A549 (cell line): ENCODE measurements around the gene CCDC197. TPM values are rescaled to one million over a fixed set of nuclear protein-coding genes. Genes with fewer than 3 reads are reported as not detected.

Experiments
- ATAC-seq, 2 experiments: fragments of 200-7000 bp in 1 of 2; fragments of >200 bp in 1 of 2; cut with Nextera tagmentation in 1 of 2; cut with Tn5 transposase in 1 of 2; 3 replicates each; pipeline versions ENCODE4 v1.8.0 to v1.9.1; 2018 to 2020; ENCODE audit warnings: mild to moderate bottlenecking in 1 of 2, moderate library complexity in 1 of 2
- CTCF ChIA-PET: fragments of 300-600 bp; sonication (Branson Sonifier 250); formaldehyde crosslinking; extraction: SDS; loops from one replicate; lab custom pipeline; 2021; ENCODE audit warnings: antibody characterized with exemption, inconsistent platforms; lab: Yijun Ruan, JAX
- POLR2A ChIA-PET: fragments of 350-600 bp; formaldehyde crosslinking; extraction: SDS; loops from one replicate; lab custom pipeline; 2021; ENCODE audit warnings: antibody characterized with exemption, inconsistent platforms; lab: Yijun Ruan, JAX
- DNase-seq, 2 experiments: peaks; one replicate each; pipeline versions ENCODE4 v3.0.0 to v3.0.0-alpha.2; 2011 to 2016; ENCODE audit warnings: low read depth in 1 of 2, low spot score in 1 of 2
- FAIRE-seq: peaks from 2 replicates; lab custom pipeline; 2011; peaks lifted over from hg19 to GRCh38; lab: Jason Lieb, UNC
- H3K27ac ChIP-seq, 2 experiments: fragments of >200 bp; sonication (Bioruptor Twin); formaldehyde crosslinking; 3 replicates each; pipeline ENCODE4 v1.5.1; 2016 to 2017
- H3K4me1 ChIP-seq: fragments of >200 bp; sonication (Bioruptor Twin); formaldehyde crosslinking; 3 replicates; pipeline ENCODE4 v1.6.1; 2016
- H3K4me2 ChIP-seq: fragments of >200 bp; sonication (Bioruptor Twin); formaldehyde crosslinking; 3 replicates; pipeline ENCODE4 v1.6.1; 2016
- H3K4me3 ChIP-seq: fragments of >200 bp; sonication (Bioruptor Twin); formaldehyde crosslinking; 3 replicates; pipeline ENCODE4 v1.5.1; 2016
- H3K9me3 ChIP-seq: fragments of >200 bp; sonication (Bioruptor Twin); formaldehyde crosslinking; 3 replicates; pipeline ENCODE4 v1.6.1; 2016
- BHLHE40 ChIP-seq: IDR thresholded peaks from 2 replicates; pipeline ENCODE4 v1.6.1; 2012; ENCODE audit warnings: low read depth, low read length, inconsistent platforms
- ESRRA ChIP-seq: fragments of 150-350 bp; IDR thresholded peaks from 2 replicates; pipeline ENCODE4 v1.6.1; 2014; ENCODE audit warnings: mild to moderate bottlenecking, low read length, borderline replicate concordance
- FOXS1 ChIP-seq: fragments of 250-450 bp; sonication (Bioruptor Pico); IDR thresholded peaks from 2 replicates; pipeline ENCODE4 v1.5.0; 2020; ENCODE audit warnings: mild to moderate bottlenecking, moderate library complexity
- HEYL ChIP-seq: fragments of 250-450 bp; sonication (Bioruptor Pico); IDR thresholded peaks from 2 replicates; pipeline ENCODE4 v1.8.0; 2021; ENCODE audit warnings: mild to moderate bottlenecking, moderate library complexity
- HOXA7 ChIP-seq: fragments of 250-450 bp; sonication (Bioruptor Pico); IDR thresholded peaks from 2 replicates; pipeline ENCODE4 v1.5.0; 2020; ENCODE audit warnings: mild to moderate bottlenecking, moderate library complexity
- JUN ChIP-seq, 2 experiments: fragments of >200 bp; sonication (Bioruptor Twin); formaldehyde crosslinking; IDR thresholded peaks; 2 replicates in 1 of 2; 3 replicates in 1 of 2; pipeline ENCODE4 v1.6.1; 2016 to 2017
- NPAS2 ChIP-seq: fragments of 250-450 bp; sonication (Bioruptor Pico); IDR thresholded peaks from 2 replicates; pipeline ENCODE4 v1.8.0; 2022; ENCODE audit warnings: mild to moderate bottlenecking, moderate library complexity, borderline replicate concordance
- NR3C1 ChIP-seq: fragments of >200 bp; sonication (Bioruptor Twin); formaldehyde crosslinking; IDR thresholded peaks from 3 replicates; pipeline ENCODE4 v1.6.1; 2017
- POLR2A ChIP-seq: IDR thresholded peaks from 2 replicates; pipeline ENCODE4 v1.6.1; 2012; ENCODE audit warnings: mild to moderate bottlenecking, low read length
- SMC3 ChIP-seq: fragments of >200 bp; sonication (Bioruptor Twin); formaldehyde crosslinking; IDR thresholded peaks from 3 replicates; pipeline ENCODE4 v1.6.1; 2018; ENCODE audit warnings: inconsistent platforms
- TFCP2L1 ChIP-seq: fragments of 250-450 bp; sonication (Bioruptor Pico); IDR thresholded peaks from 2 replicates; pipeline ENCODE4 v1.5.0; 2021; ENCODE audit warnings: mild to moderate bottlenecking
- ZFP36 ChIP-seq: fragments of 450-650 bp; IDR thresholded peaks from 2 replicates; pipeline ENCODE4 v1.6.1; 2014; ENCODE audit warnings: borderline replicate concordance; ENCODE audit not compliant: partially characterized antibody
- ZNF302 ChIP-seq: fragments of 250-450 bp; sonication (Bioruptor Pico); IDR thresholded peaks from 2 replicates; pipeline ENCODE4 v1.9.0; 2021; ENCODE audit warnings: inconsistent platforms, mild to moderate bottlenecking, moderate library complexity
- WGBS: methylation state at CpG from one replicate; pipeline ENCODE4 v1.1.6; 2017; ENCODE audit errors: missing lambda C conversion rate; 5-methylcytosine and 5-hydroxymethylcytosine counted together
- polyA plus RNA-seq, 4 experiments: library from polyadenylated mRNA; depleted of rRNA in 3 of 4; stranded (reverse); fragments of >200 nt; fragmentation: RNase III in 1 of 4; extraction: RNeasy Plus Mini Kit Qiagen cat#74134 plus additional on column Dnase treatment in 1 of 4; gene quantifications; 2 replicates in 3 of 4; 3 replicates in 1 of 4; pipeline ENCODE4 v1.2.3, GENCODE V29; 2011 to 2017
- TF ChIP-seq, protein P1 (sequence below): fragments of 200-600 bp; sonication (generic); IDR thresholded peaks from 2 replicates; pipeline ENCODE4 v1.6.1; 2016; ENCODE audit warnings: antibody characterized with exemption, mild to moderate bottlenecking, moderate library complexity
- TF ChIP-seq, protein P2 (sequence below): fragments of 450-650 bp; IDR thresholded peaks from 2 replicates; pipeline ENCODE4 v1.6.1; 2014; ENCODE audit warnings: antibody characterized with exemption
- TF ChIP-seq, protein P3 (sequence below): fragments of 150-350 bp; IDR thresholded peaks from 2 replicates; pipeline ENCODE4 v1.6.1; 2014; ENCODE audit warnings: low read depth, mild to moderate bottlenecking, low read length
- TF ChIP-seq, protein P4 (sequence below): fragments of 250-450 bp; sonication (Bioruptor Pico); IDR thresholded peaks from 2 replicates; pipeline ENCODE4 v1.5.0; 2021; ENCODE audit warnings: mild to moderate bottlenecking, moderate library complexity, borderline replicate concordance
- TF ChIP-seq, protein P5 (sequence below): IDR thresholded peaks from 2 replicates; pipeline ENCODE4 v1.6.1; 2012

CCDC197 gene
- polyA plus RNA-seq, 2 of the 4 experiments (the other 2 are of a cell fraction), result not detected

DNA sequence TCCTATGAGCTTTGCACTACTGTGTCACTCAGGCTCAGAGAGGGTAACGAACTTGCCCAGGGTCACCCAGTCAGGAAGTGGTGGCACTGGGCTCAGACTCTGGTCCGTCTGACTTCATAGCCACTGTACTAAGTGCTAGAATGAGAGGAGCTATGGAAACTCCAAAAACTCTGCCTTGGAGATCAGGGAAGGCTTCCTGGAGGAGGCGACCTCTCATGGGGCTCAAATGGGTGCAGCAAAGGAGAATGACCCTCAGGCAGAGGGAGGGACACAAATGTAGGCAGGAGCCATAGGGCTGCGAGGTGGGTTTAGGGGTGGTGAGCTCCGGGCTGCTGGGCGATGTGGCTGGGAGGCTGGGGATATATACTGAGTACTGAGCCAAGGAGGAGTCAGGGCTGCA lies 3.2 kb downstream of the CCDC197 start:
- 53% methylated on average over 6 of the region's 6 CpGs for WGBS
- no peak overlapping the region for H3K27ac ChIP-seq
- peaks cover 3% of the 10 kb centered on the region; the same call in 2 of the 3 replicates for H3K4me1 ChIP-seq
- no peaks in the 10 kb centered on the region for H3K9me3 ChIP-seq
- H3K4me2 ChIP-seq, result no peak overlapping the region
- CTCF ChIA-PET, result interaction anchor here (0.7 to 12.5 kb wide), 13 partner anchors 8 to 137 kb away, joined by 3 to 400 read pairs (median 11); no protein-coding TSS in a partner anchor
- no peak for TF ChIP-seq SMC3
- no peak for TF ChIP-seq TFCP2L1 (CRISPR knock-in tag)
- peak; percentile 76 for TF ChIP-seq ZFP36
- H3K4me3 ChIP-seq, result no peak overlapping the region
- DNase-seq (no peak), FAIRE-seq (no peak), ATAC-seq (no peak)
- POLR2A ChIA-PET, result no interaction called here

DNA sequence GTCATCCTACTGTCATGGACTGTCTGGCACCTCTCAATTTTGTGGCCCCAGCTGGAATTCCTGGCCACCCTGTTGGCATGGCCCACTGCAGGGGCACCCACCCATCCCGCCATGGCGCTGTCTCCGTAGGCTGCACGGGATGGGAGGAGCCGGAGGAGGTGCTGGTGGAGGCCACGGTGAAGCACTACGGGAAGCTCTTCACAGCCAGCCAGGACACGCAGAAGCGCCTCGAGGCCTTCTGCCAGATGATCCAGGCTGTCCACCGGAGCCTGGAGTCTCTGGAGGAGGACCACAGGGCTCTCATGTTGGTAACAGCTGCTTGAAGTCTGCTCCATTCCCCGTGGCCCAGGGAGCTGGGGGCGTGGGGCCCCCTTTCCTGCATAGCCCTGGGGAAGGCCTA lies 3.9 kb downstream of the CCDC197 start:
- CTCF ChIA-PET, result interaction anchor here (0.5 to 12.5 kb wide), 22 partner anchors 9 to 360 kb away, joined by 3 to 400 read pairs (median 4); no protein-coding TSS in a partner anchor
- TF ChIP-seq, protein P1, sequence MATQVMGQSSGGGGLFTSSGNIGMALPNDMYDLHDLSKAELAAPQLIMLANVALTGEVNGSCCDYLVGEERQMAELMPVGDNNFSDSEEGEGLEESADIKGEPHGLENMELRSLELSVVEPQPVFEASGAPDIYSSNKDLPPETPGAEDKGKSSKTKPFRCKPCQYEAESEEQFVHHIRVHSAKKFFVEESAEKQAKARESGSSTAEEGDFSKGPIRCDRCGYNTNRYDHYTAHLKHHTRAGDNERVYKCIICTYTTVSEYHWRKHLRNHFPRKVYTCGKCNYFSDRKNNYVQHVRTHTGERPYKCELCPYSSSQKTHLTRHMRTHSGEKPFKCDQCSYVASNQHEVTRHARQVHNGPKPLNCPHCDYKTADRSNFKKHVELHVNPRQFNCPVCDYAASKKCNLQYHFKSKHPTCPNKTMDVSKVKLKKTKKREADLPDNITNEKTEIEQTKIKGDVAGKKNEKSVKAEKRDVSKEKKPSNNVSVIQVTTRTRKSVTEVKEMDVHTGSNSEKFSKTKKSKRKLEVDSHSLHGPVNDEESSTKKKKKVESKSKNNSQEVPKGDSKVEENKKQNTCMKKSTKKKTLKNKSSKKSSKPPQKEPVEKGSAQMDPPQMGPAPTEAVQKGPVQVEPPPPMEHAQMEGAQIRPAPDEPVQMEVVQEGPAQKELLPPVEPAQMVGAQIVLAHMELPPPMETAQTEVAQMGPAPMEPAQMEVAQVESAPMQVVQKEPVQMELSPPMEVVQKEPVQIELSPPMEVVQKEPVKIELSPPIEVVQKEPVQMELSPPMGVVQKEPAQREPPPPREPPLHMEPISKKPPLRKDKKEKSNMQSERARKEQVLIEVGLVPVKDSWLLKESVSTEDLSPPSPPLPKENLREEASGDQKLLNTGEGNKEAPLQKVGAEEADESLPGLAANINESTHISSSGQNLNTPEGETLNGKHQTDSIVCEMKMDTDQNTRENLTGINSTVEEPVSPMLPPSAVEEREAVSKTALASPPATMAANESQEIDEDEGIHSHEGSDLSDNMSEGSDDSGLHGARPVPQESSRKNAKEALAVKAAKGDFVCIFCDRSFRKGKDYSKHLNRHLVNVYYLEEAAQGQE, result no peak
- TF ChIP-seq JUN (IDR thresholded peaks at IDR 0.05) (no peak), HEYL (no peak), FOXS1 (CRISPR knock-in tag) (no peak), ZFP36 (no peak), ZNF302 (CRISPR knock-in tag) (no peak), HOXA7 (no peak), POLR2A (no peak), NR3C1 (no peak), BHLHE40 (no peak), NPAS2 (no peak), ESRRA (no peak)
- TF ChIP-seq, protein P2, sequence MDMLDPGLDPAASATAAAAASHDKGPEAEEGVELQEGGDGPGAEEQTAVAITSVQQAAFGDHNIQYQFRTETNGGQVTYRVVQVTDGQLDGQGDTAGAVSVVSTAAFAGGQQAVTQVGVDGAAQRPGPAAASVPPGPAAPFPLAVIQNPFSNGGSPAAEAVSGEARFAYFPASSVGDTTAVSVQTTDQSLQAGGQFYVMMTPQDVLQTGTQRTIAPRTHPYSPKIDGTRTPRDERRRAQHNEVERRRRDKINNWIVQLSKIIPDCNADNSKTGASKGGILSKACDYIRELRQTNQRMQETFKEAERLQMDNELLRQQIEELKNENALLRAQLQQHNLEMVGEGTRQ, result no peak
- TF ChIP-seq, protein P3, sequence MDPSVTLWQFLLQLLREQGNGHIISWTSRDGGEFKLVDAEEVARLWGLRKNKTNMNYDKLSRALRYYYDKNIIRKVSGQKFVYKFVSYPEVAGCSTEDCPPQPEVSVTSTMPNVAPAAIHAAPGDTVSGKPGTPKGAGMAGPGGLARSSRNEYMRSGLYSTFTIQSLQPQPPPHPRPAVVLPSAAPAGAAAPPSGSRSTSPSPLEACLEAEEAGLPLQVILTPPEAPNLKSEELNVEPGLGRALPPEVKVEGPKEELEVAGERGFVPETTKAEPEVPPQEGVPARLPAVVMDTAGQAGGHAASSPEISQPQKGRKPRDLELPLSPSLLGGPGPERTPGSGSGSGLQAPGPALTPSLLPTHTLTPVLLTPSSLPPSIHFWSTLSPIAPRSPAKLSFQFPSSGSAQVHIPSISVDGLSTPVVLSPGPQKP, result no peak
- TF ChIP-seq, protein P4, sequence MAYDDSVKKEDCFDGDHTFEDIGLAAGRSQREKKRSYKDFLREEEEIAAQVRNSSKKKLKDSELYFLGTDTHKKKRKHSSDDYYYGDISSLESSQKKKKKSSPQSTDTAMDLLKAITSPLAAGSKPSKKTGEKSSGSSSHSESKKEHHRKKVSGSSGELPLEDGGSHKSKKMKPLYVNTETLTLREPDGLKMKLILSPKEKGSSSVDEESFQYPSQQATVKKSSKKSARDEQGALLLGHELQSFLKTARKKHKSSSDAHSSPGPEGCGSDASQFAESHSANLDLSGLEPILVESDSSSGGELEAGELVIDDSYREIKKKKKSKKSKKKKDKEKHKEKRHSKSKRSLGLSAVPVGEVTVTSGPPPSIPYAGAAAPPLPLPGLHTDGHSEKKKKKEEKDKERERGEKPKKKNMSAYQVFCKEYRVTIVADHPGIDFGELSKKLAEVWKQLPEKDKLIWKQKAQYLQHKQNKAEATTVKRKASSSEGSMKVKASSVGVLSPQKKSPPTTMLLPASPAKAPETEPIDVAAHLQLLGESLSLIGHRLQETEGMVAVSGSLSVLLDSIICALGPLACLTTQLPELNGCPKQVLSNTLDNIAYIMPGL (CRISPR knock-in tag), result no peak
- TF ChIP-seq, protein P5, sequence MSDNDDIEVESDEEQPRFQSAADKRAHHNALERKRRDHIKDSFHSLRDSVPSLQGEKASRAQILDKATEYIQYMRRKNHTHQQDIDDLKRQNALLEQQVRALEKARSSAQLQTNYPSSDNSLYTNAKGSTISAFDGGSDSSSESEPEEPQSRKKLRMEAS, result no peak
- Histone ChIP-seq H3K9me3 (no peaks in the 10 kb centered on the region), H3K4me3 (no peak overlapping the region), H3K4me2 (no peak overlapping the region), H3K27ac (no peak overlapping the region; a peak in 1 of 6 replicates), H3K4me1 (no peaks in the 10 kb centered on the region)
- WGBS, result 75% methylated on average over 11 of the region's 13 CpGs
- POLR2A ChIA-PET, result no interaction called here
- FAIRE-seq (no peak), DNase-seq (no peak), ATAC-seq (peak in 1 of 2 experiments; percentile 13; a peak in 3 of 6 replicates)
